OCI-LY1 (cell line): Measurements from ENCODE around the gene ATP8B1.
"Not testable (repeated sequence)": the region's sequence is repeated elsewhere in the genome, so short reads cannot be mapped to it uniquely, and the experiment has no call there.

Source experiments
- CTCF ChIP-seq: fragments of 200-600 bp; sonication (generic), shearing (Covaris generic); IDR thresholded peaks from 2 replicates; pipeline ENCODE4 v1.5.1; 2017; ENCODE audit warnings: mild to moderate bottlenecking, antibody characterized with exemption, low read length, moderate library complexity, mixed read lengths
- EZH2 ChIP-seq: fragments of 200-600 bp; sonication (generic), shearing (Covaris generic); IDR thresholded peaks from 2 replicates; pipeline ENCODE4 v1.8.0; 2017; ENCODE audit warnings: borderline replicate concordance, mixed run types, mild to moderate bottlenecking, antibody characterized with exemption, low read length, moderate library complexity, mixed read lengths

DNA sequence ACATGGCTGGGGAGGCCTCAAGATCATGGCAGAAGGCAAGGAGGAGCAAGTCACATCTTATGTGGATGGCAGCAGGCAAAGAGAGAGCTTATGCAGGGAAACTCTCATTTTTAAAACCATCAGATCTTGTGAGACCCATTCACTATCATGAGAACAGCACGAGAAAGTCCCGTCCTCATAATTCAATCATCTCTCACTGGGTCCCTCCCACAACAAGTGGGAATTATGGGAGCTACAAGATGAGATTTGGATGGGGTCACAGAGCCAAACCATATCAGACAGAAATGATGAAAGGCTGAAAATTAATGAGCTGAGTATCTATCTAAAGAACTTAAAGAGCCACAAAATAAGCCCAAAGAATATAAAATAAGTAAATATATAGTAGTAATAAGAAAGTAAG lies 44.3 kb upstream of the ATP8B1 start:
- not testable (repeated sequence) for TF ChIP-seq CTCF, EZH2
